T-cell (primary cell): ENCODE results near the gene LIN7B. TPM values are rescaled to one million over a fixed set of nuclear protein-coding genes. Genes with fewer than 3 reads are reported as not detected.
A peak's percentile ranks its signal among the peaks of the same experiment; 100 is the strongest.

Source experiments
- ATAC-seq, 4 experiments: fragments of 200-7000 bp in 3 of 4; fragments of 150-1000 bp in 1 of 4; cut with Tn5 transposase; replicated peaks in 1 of 4; 1 replicate in 3 of 4; 2 replicates in 1 of 4; pipeline ENCODE4 v1.10.0; 2021; ENCODE audit warnings: moderate library complexity in 3 of 4, mild to moderate bottlenecking in 2 of 4, moderate number of reproducible peaks in 1 of 4
- CTCF ChIA-PET, 2 donors: fragments of 300-600 bp; sonication (Branson Sonifier 250); formaldehyde crosslinking; loops; one replicate each; lab custom pipeline; 2022; ENCODE audit warnings: antibody characterized with exemption in 2 of 2; lab: Charles Lee
- POLR2A ChIA-PET, 2 donors: fragments of 300-600 bp; sonication (Branson Sonifier 250); formaldehyde crosslinking; loops; one replicate each; lab custom pipeline; 2022; ENCODE audit warnings: antibody characterized with exemption in 2 of 2; lab: Charles Lee
- DNase-seq, 35 experiments: peaks; one replicate each; pipeline versions ENCODE4 v3.0.0 to v3.0.0-alpha.2; 2013 to 2023
- H3K27ac ChIP-seq: one replicate; pipeline ENCODE4 v1.5.1; 2013; ENCODE audit warnings: low read length
- H3K27me3 ChIP-seq, 2 experiments: replicated peaks in 1 of 2; 1 replicate in 1 of 2; 2 replicates in 1 of 2; pipeline versions ENCODE4 v1.6.1 to v1.7.0; 2013; ENCODE audit warnings: low read length in 1 of 2, mixed read lengths in 1 of 2; ENCODE audit not compliant: control insufficient read depth in 2 of 2, insufficient read depth in 2 of 2; ENCODE audit errors: extremely low read depth in 1 of 2
- H3K36me3 ChIP-seq, 2 donors: 1 replicate in 1 of 2; 2 replicates in 1 of 2; pipeline versions ENCODE4 v1.6.1 to v1.7.0; 2013; ENCODE audit warnings: low read length in 1 of 2; ENCODE audit not compliant: control insufficient read depth in 2 of 2, insufficient read depth in 1 of 2; ENCODE audit errors: extremely low read depth in 1 of 2
- H3K4me1 ChIP-seq, 2 experiments: 1 replicate in 1 of 2; 2 replicates in 1 of 2; pipeline versions ENCODE4 v1.6.1 to v1.7.0; 2013; ENCODE audit warnings: low read length in 2 of 2, mixed read lengths in 1 of 2; ENCODE audit not compliant: insufficient read depth in 2 of 2, control insufficient read depth in 1 of 2; ENCODE audit errors: extremely low read depth in 1 of 2
- H3K4me3 ChIP-seq, 2 donors: 1 replicate in 1 of 2; 2 replicates in 1 of 2; pipeline versions ENCODE4 v1.5.1 to v1.7.0; 2013; ENCODE audit warnings: mild to moderate bottlenecking in 2 of 2, low read length in 1 of 2, moderate library complexity in 1 of 2; ENCODE audit not compliant: control insufficient read depth in 1 of 2; ENCODE audit errors: extremely low read depth in 1 of 2
- H3K9me3 ChIP-seq: 2 replicates; pipeline ENCODE4 v1.7.0; 2013
- H3K27ac Mint-ChIP-seq, 2 donors: one replicate each; pipeline ENCODE4 v1.8.0; 2020 to 2021; ENCODE audit warnings: mild to moderate bottlenecking in 2 of 2, mixed read lengths in 2 of 2
- H3K27me3 Mint-ChIP-seq, 2 donors: one replicate each; pipeline ENCODE4 v1.8.0; 2021 to 2022; ENCODE audit warnings: mixed read lengths in 2 of 2
- H3K36me3 Mint-ChIP-seq: one replicate; pipeline ENCODE4 v1.8.0; 2021; ENCODE audit warnings: mixed read lengths
- H3K4me1 Mint-ChIP-seq, 3 donors: one replicate each; pipeline ENCODE4 v1.8.0; 2020 to 2022; ENCODE audit warnings: mixed read lengths in 3 of 3, mild to moderate bottlenecking in 1 of 3
- H3K4me3 Mint-ChIP-seq, 3 donors: one replicate each; pipeline ENCODE4 v1.8.0; 2020 to 2022; ENCODE audit warnings: mild to moderate bottlenecking in 3 of 3, mixed read lengths in 3 of 3, moderate library complexity in 3 of 3
- H3K9me3 Mint-ChIP-seq, 3 donors: one replicate each; pipeline ENCODE4 v1.8.0; 2020 to 2022; ENCODE audit warnings: mixed read lengths in 3 of 3
- WGBS: methylation state at CpG from one replicate; pipeline ENCODE4 v1.1.5; 2013; ENCODE audit warnings: missing lambda C conversion rate; ENCODE audit not compliant: insufficient coverage; 5-methylcytosine and 5-hydroxymethylcytosine counted together
- total RNA-seq, 35 experiments: library from RNA in 6 of 35; stranded (reverse) in 6 of 35; fragments of 120-200 nt in 1 of 35; gene quantifications; one replicate each; pipeline versions ENCODE4 v1.2.1 to v1.2.4 and lab custom pipeline; 2013 to 2026

LIN7B gene
- total RNA-seq, 5 donors from 2014 or later (not counting 1 experiment from before 2014, with no cell fraction given), result 8.1 to 17.8 (median 12.9) TPM

- DNase-seq, result no peak
- H3K9me3 ChIP-seq, result no peaks in the 10 kb centered on the region
- POLR2A ChIA-PET, result interaction anchor here in 1 of 2 donors (0.6 kb wide), 1 partner anchor 21 kb away, joined by 3 read pairs; no protein-coding TSS in a partner anchor
- Mint-ChIP-seq H3K36me3 (peaks cover 32% of the 10 kb centered on the region), H3K27ac (no peak overlapping the region), H3K4me3 (no peak overlapping the region), H3K9me3 (no peaks in the 10 kb centered on the region), H3K27me3 (no peaks in the 10 kb centered on the region), H3K4me1 (peaks cover 16 to 22% (median 16%) of the 10 kb centered on the region in 3 donors)
- ATAC-seq, result no peak
- WGBS, result 96% methylated on average over 3 of the region's 5 CpGs
- CTCF ChIA-PET, result interaction anchor here in 1 of 2 donors (1.3 kb wide), 1 partner anchor 11 kb away, joined by 3 read pairs; no protein-coding TSS in a partner anchor
- H3K27ac ChIP-seq, result no peak overlapping the region
- H3K4me3 ChIP-seq, result no peak overlapping the region
- H3K36me3 ChIP-seq, result peaks cover 29 to 44% of the 10 kb centered on the region in 2 donors
- H3K27me3 ChIP-seq, result peaks cover 0 to 3% of the 10 kb centered on the region in 2 experiments
- peaks cover 2 to 10% of the 10 kb centered on the region in 2 experiments for H3K4me1 ChIP-seq
Observed at GRCh38 chr19:49109051-49109450, 5.1 kb upstream of the LIN7B start.

- CTCF ChIA-PET, result no interaction called here
Observed at GRCh38 chr19:49109569-49110233, 4.5 kb upstream of the LIN7B start.

GRCh38 chr19:49110567-49110966 lies 3.6 kb upstream of the LIN7B start:
- H3K27ac Mint-ChIP-seq, result no peak overlapping the region
- H3K9me3 ChIP-seq, result no peaks in the 10 kb centered on the region
- ChIA-PET POLR2A (no interaction called here), CTCF (interaction anchor here in 1 of 2 donors (0.7 kb wide), 1 partner anchor 111 kb away, joined by 3 read pairs; no protein-coding TSS in a partner anchor)
- peaks cover 18 to 29% (median 19%) of the 10 kb centered on the region in 3 donors for H3K4me1 Mint-ChIP-seq
- no peaks in the 10 kb centered on the region for H3K27me3 ChIP-seq
- no peaks in the 10 kb centered on the region for H3K9me3 Mint-ChIP-seq
- DNase-seq, result no peak
- peaks cover 2 to 20% of the 10 kb centered on the region in 2 experiments for H3K4me1 ChIP-seq
- H3K36me3 Mint-ChIP-seq, result peaks cover 25% of the 10 kb centered on the region
- no peak overlapping the region for H3K4me3 Mint-ChIP-seq
- H3K36me3 ChIP-seq, result peaks cover 14 to 31% of the 10 kb centered on the region in 2 donors
- no peaks in the 10 kb centered on the region for H3K27me3 Mint-ChIP-seq
- no CpG with 5 or more reads among the region's 3 CpGs for WGBS
- no peak for ATAC-seq
- H3K4me3 ChIP-seq, result no peak overlapping the region
- H3K27ac ChIP-seq, result no peak overlapping the region

More at GRCh38 chr19:49109569-49110233, 4.5 kb upstream of the LIN7B start:
- Histone ChIP-seq H3K4me3 (no peak overlapping the region), H3K27me3 (no peaks in the 10 kb centered on the region), H3K9me3 (no peaks in the 10 kb centered on the region), H3K36me3 (peaks cover 23 to 38% of the 10 kb centered on the region in 2 donors), H3K27ac (no peak overlapping the region), H3K4me1 (peaks cover 2 to 11% of the 10 kb centered on the region in 2 experiments)
- no peaks in the 10 kb centered on the region for H3K9me3 Mint-ChIP-seq
- DNase-seq (no peak), ATAC-seq (no peak)
- WGBS, result 98% methylated on average over 5 of the region's 8 CpGs
- peaks cover 16 to 23% (median 16%) of the 10 kb centered on the region in 3 donors for H3K4me1 Mint-ChIP-seq
- no peak overlapping the region for H3K27ac Mint-ChIP-seq
- peaks cover 30% of the 10 kb centered on the region for H3K36me3 Mint-ChIP-seq
- no peaks in the 10 kb centered on the region for H3K27me3 Mint-ChIP-seq
- H3K4me3 Mint-ChIP-seq, result no peak overlapping the region
- POLR2A ChIA-PET, result no interaction called here

GRCh38 chr19:49111218-49111998 lies 2.8 kb upstream of the LIN7B start:
- ChIA-PET POLR2A (no interaction called here), CTCF (no interaction called here)
- H3K4me1 Mint-ChIP-seq, result peaks cover 19 to 33% (median 21%) of the 10 kb centered on the region in 3 donors
- ATAC-seq (no peak), DNase-seq (no peak)
- Histone ChIP-seq H3K4me1 (peaks cover 2 to 20% of the 10 kb centered on the region in 2 experiments), H3K27me3 (no peaks in the 10 kb centered on the region), H3K36me3 (peaks cover 10 to 24% of the 10 kb centered on the region in 2 donors), H3K27ac (no peak overlapping the region), H3K9me3 (no peaks in the 10 kb centered on the region), H3K4me3 (no peak overlapping the region)
- no peak overlapping the region for H3K4me3 Mint-ChIP-seq
- 86% methylated on average over 1 of the region's 11 CpGs for WGBS
- no peaks in the 10 kb centered on the region for H3K9me3 Mint-ChIP-seq
- no peaks in the 10 kb centered on the region for H3K27me3 Mint-ChIP-seq
- H3K27ac Mint-ChIP-seq, result no peak overlapping the region
- H3K36me3 Mint-ChIP-seq, result peaks cover 21% of the 10 kb centered on the region

GRCh38 chr19:49114630-49115363 lies 627 bp downstream of the LIN7B start:
- peak overlapping the region; percentile 76 to 85 (median 84) for H3K4me3 Mint-ChIP-seq
- peak overlapping the region; percentile 39 to 41 for H3K27ac Mint-ChIP-seq
- peaks cover 0 to 2% of the 10 kb centered on the region in 2 experiments for H3K27me3 ChIP-seq
- no peaks in the 10 kb centered on the region for H3K27me3 Mint-ChIP-seq
- WGBS, result 13% methylated on average over 61 of the region's 68 CpGs
- H3K9me3 ChIP-seq, result no peaks in the 10 kb centered on the region
- ChIA-PET POLR2A (interaction anchor here in 1 of 2 donors (0.5 to 1.1 kb wide), 2 partner anchors 13 to 126 kb away, joined by 6 to 7 read pairs; no protein-coding TSS in a partner anchor), CTCF (interaction anchor here (0.5 to 2.8 kb wide), 7 partner anchors 10 to 121 kb away, joined by 3 to 21 read pairs (median 4); partner anchors contain the start of genes GYS1 (in 1 of the 2) and RUVBL2 (in 1 of the 2))
- H3K36me3 ChIP-seq, result peaks cover 0 to 4% of the 10 kb centered on the region in 2 donors
- H3K27ac ChIP-seq, result peak overlapping the region; percentile 7
- no peaks in the 10 kb centered on the region for H3K36me3 Mint-ChIP-seq
- H3K9me3 Mint-ChIP-seq, result no peaks in the 10 kb centered on the region
- peaks cover 36 to 46% (median 36%) of the 10 kb centered on the region in 3 donors for H3K4me1 Mint-ChIP-seq
- ATAC-seq (peak in 3 of 4 experiments; percentile 0 to 6 (median 0)), DNase-seq (peak in 28 of 35 experiments; percentile 25 to 65 (median 40))
- peak overlapping the region; percentile 60 to 73 for H3K4me3 ChIP-seq
- H3K4me1 ChIP-seq, result peaks cover 6 to 37% of the 10 kb centered on the region in 2 experiments
